Esophagus muscularis mucosa (tissue), 4 donors: ENCODE data around the gene UNC5B.

ENCODE experiments used
- EP300 ChIP-seq: sonication (generic); formaldehyde crosslinking; IDR thresholded peaks from one replicate; pipeline ENCODE4 v1.6.1; 2017; ENCODE audit warnings: antibody characterized with exemption
- POLR2A ChIP-seq: fragments of 450-650 bp; IDR thresholded peaks from one replicate; pipeline ENCODE4 v1.6.1; 2017; ENCODE audit warnings: antibody characterized with exemption, moderate library complexity, mild to moderate bottlenecking, low read depth
- POLR2AphosphoS5 ChIP-seq, 2 donors: sonication (generic); formaldehyde crosslinking; IDR thresholded peaks; one replicate each; pipeline ENCODE4 v1.6.1; 2017; ENCODE audit warnings: antibody characterized with exemption in 2 of 2
- TF ChIP-seq, protein P1 (sequence below), 3 experiments: fragments of 200-600 bp in 2 of 3; fragments of 450-650 bp in 1 of 3; sonication (generic) in 2 of 3; IDR thresholded peaks; one replicate each; pipeline ENCODE4 v1.5.1; 2017 to 2019; ENCODE audit warnings: antibody characterized with exemption in 3 of 3, mild to moderate bottlenecking in 2 of 3, moderate library complexity in 1 of 3

DNA sequence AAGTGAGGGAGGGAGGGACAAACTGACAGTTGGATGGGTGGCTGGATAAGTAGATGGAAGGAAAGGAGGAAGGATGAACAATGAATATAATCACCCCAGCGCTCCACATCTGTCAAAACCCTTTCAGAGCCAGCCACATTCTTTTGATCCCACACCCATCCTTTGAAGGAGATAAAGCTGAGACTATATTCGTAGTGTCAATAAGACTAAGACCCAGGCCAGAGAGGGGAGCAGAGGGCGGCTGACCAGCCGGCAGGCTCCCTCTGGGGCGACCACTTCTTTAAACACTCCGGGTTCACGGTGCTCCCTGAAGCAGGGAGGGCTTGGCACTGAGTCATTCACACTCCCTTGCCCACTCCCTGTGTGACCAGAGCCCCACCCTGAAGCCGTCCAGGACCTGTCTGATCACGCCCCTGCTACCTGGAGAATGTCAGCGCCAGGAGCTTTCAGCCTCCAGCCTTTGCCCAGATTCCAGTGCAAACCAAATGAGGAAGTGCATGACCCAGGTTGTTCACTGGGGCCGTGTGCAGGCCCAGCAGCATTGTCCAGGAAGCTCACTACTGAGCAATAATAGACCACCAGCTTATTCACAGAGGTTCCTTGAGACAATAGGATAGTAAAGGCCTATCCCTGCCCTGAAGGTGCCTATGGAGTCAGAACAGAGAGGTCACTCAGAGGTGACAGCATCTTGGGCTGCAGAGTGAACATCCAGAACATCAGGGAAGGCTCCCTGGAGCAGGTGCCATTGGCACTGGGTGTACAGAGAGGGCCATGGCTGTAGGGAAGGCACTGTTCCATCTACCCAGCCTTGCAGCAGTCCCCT is 34.4 kb downstream of the UNC5B start:
- TF ChIP-seq, protein P1, sequence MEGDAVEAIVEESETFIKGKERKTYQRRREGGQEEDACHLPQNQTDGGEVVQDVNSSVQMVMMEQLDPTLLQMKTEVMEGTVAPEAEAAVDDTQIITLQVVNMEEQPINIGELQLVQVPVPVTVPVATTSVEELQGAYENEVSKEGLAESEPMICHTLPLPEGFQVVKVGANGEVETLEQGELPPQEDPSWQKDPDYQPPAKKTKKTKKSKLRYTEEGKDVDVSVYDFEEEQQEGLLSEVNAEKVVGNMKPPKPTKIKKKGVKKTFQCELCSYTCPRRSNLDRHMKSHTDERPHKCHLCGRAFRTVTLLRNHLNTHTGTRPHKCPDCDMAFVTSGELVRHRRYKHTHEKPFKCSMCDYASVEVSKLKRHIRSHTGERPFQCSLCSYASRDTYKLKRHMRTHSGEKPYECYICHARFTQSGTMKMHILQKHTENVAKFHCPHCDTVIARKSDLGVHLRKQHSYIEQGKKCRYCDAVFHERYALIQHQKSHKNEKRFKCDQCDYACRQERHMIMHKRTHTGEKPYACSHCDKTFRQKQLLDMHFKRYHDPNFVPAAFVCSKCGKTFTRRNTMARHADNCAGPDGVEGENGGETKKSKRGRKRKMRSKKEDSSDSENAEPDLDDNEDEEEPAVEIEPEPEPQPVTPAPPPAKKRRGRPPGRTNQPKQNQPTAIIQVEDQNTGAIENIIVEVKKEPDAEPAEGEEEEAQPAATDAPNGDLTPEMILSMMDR (IDR thresholded peaks at IDR 0.05) = no peak
- TF ChIP-seq POLR2AphosphoS5 (IDR thresholded peaks at IDR 0.05) = no peak
- TF ChIP-seq POLR2A = no peak
- TF ChIP-seq EP300 = no peak
